BLaER1 treated with 17β-estradiol and CSF1 and Interleukin-3, amounts not matched to agents 10 nM and 100 nM (cell line): ENCODE data around the gene GSDME.

ENCODE experiments used
- H3K27ac ChIP-seq, 11 experiments: shearing (Covaris generic); formaldehyde crosslinking; 2 replicates each; pipeline ENCODE4 v1.8.1; 2022
- H3K27me3 ChIP-seq, 11 experiments: shearing (Covaris generic); formaldehyde crosslinking; 2 replicates each; pipeline ENCODE4 v1.8.1; 2022
- H3K36me3 ChIP-seq, 11 experiments: shearing (Covaris generic); formaldehyde crosslinking; 2 replicates each; pipeline ENCODE4 v1.8.1; 2022
- H3K4me1 ChIP-seq, 10 experiments: shearing (Covaris generic); formaldehyde crosslinking; 2 replicates each; pipeline ENCODE4 v1.8.1; 2022
- H3K4me2 ChIP-seq, 11 experiments: shearing (Covaris generic); formaldehyde crosslinking; 2 replicates each; pipeline ENCODE4 v1.8.1; 2022
- H3K4me3 ChIP-seq, 10 experiments: shearing (Covaris generic); formaldehyde crosslinking; 2 replicates each; pipeline ENCODE4 v1.8.1; 2022
- H3K9ac ChIP-seq, 11 experiments: shearing (Covaris generic); formaldehyde crosslinking; 2 replicates each; pipeline ENCODE4 v1.8.1; 2022
- H3K9me3 ChIP-seq, 11 experiments: shearing (Covaris generic); formaldehyde crosslinking; replicated peaks in 1 of 11; 2 replicates each; pipeline ENCODE4 v1.8.1; 2022
- H4K20me1 ChIP-seq, 11 experiments: shearing (Covaris generic); formaldehyde crosslinking; 2 replicates each; pipeline ENCODE4 v1.8.1; 2022
- Cebpa-rat ChIP-seq, 11 experiments: shearing (Covaris generic); IDR thresholded peaks; 2 replicates each; pipeline ENCODE4 v1.8.1; 2022

GSDME gene

DNA sequence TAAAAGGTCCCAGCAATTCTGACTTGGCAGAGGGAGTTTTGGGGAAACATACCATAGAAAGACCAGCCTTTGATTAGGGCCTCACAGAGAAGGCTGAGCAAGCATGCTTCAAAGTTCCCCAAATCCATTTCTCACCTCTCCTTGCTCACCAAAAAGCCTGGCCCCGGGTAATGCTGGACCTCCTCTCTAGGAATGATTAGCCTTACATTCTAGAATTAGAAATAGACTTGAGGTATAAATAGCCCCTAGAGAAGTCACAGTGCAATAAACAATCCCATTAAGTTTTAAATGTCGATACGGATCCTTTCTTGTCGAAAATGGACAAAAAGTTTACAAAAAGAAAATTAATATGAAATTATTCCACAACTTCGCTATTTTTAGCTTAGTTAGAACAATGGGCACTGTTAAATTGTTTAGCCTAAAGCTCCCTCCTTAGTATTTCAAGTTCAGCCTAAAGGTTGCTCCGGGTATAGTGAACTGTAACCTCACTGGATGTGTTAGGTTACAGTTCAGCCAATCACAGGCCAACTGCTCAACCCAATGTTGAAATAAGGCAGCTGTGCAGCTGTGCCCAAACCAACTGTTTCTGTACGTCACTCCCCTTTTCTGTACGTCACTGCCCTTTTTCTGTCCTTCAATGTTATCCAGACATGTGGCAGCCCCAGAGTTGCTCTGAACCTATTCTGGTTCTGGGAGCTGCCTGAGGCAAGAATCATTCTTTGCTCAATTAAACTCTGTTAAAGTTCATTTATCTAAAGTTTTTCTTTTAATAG is 7.9 kb upstream of the GSDME start:
- Histone ChIP-seq H3K36me3 (no peaks in the 10 kb centered on the region), H3K4me2 (no peak overlapping the region), H4K20me1 (no peaks in the 10 kb centered on the region), H3K9ac (no peak overlapping the region), H3K27me3 (no peaks in the 10 kb centered on the region), H3K4me3 (no peak overlapping the region), H3K9me3 (peaks cover 0 to 6% (median 2%) of the 10 kb centered on the region in 11 experiments; a peak in 6 of 22 replicates), H3K4me1 (peaks cover 16 to 23% (median 22%) of the 10 kb centered on the region in 10 experiments), H3K27ac (no peak overlapping the region)
- TF ChIP-seq Cebpa-rat (IDR thresholded peaks at IDR 0.05), result no peak

GRCh38 chr7:24764011-24764410 is 6.7 kb upstream of the GSDME start:
- Histone ChIP-seq H3K9me3 (0 out of 22 replicates have a peak, but pooled peaks cover 0 to 6% (median 0%) of the 10 kb centered on the region in 11 experiments), H3K9ac (no peak overlapping the region), H3K27me3 (peaks cover 0 to 11% (median 6%) of the 10 kb centered on the region in 11 experiments; a peak in 19 of 22 replicates), H3K36me3 (no peaks in the 10 kb centered on the region), H3K4me1 (peaks cover 9 to 13% (median 12%) of the 10 kb centered on the region in 10 experiments), H3K4me2 (no peak overlapping the region), H3K4me3 (no peak overlapping the region), H4K20me1 (no peaks in the 10 kb centered on the region), H3K27ac (no peak overlapping the region)
- TF ChIP-seq Cebpa-rat (IDR thresholded peaks at IDR 0.05), result no peak

DNA sequence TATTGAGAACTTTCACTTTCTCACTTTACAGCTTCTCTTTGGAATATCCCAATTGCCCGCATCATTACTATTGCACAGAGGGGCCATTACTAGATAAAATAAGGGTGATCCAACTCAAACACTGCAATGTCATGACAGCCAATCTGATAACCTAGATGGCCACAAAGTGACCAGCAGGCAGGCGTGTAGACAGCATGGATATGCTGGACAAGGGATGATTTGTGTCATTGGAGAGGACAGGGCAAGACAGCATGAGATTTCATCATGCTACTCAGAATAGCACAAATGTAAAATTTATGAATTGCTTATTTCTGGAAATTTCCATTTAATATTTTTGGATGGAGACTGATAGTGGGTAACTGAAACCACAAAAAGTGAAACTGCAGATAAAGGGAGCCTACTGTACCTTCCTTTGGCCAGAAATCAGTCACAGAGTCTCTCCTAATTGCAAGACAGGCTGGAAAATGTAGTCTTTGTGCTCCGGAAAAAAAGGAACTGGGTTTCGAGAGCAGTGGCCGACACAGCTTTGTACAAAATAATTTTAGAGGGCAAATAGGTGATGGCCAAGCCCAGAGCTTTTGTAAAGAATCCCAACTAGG is 6.1 kb upstream of the GSDME start:
- Histone ChIP-seq H3K27ac (no peak overlapping the region), H3K9me3 (0 out of 22 replicates have a peak, but pooled peaks cover 0 to 6% (median 0%) of the 10 kb centered on the region in 11 experiments), H3K4me2 (no peak overlapping the region), H3K9ac (no peak overlapping the region), H4K20me1 (no peaks in the 10 kb centered on the region), H3K4me1 (peaks cover 5 to 10% (median 7%) of the 10 kb centered on the region in 10 experiments), H3K27me3 (peaks cover 5 to 17% (median 13%) of the 10 kb centered on the region in 11 experiments), H3K4me3 (no peak overlapping the region), H3K36me3 (no peaks in the 10 kb centered on the region)
- TF ChIP-seq Cebpa-rat (IDR thresholded peaks at IDR 0.05), result no peak

DNA sequence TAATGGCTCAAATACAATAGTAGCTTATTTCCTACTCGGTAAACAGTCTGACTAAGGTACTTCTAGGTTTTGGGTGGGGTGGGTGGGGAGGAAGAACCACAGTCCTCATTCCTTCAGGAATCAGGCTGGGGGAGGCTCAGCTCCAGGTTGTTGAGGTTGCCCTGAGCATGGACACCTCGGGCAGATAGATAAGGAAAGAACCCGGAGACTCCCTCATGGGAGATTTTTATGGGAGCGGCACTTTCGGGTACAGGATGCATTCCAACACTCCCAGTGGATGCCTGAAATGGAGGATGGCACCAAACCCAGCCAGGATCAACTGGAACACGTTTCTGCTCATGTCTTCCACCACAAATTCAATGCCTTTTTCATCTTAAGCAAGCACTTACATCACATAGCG is 5.5 kb upstream of the GSDME start:
- Histone ChIP-seq H3K4me1 (peaks cover 1 to 12% (median 7%) of the 10 kb centered on the region in 10 experiments; a peak in 14 of 20 replicates), H3K27ac (no peak overlapping the region), H3K9ac (no peak overlapping the region), H4K20me1 (peaks cover 0 to 5% (median 0%) of the 10 kb centered on the region in 11 experiments; a peak in 1 of 22 replicates), H3K4me2 (no peak overlapping the region), H3K27me3 (peaks cover 11 to 23% (median 19%) of the 10 kb centered on the region in 11 experiments), H3K36me3 (no peaks in the 10 kb centered on the region), H3K4me3 (no peak overlapping the region), H3K9me3 (0 out of 22 replicates have a peak, but pooled peaks cover 0 to 6% (median 0%) of the 10 kb centered on the region in 11 experiments)
- TF ChIP-seq Cebpa-rat (IDR thresholded peaks at IDR 0.05), result no peak

DNA sequence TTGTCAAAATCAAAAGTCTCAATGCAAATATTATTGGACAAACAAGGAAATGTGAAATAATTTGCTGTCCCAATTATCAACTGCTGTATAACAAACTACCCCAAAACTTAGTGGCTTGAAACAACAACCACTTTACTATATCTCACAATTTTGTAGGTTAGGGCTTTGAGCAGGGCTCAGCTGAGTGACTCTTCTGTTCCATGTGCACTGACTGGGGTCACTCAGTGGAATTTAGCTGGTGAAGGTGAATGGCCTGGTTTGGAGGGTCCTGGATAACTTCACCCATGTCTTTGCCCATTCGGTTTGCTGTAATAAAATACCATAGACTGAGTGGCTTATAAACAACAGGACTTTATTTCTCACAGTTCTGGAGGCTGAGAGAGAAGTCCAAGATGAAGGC is 3.7 kb upstream of the GSDME start:
- H4K20me1 ChIP-seq, result peaks cover 0 to 8% (median 0%) of the 10 kb centered on the region in 11 experiments; a peak in 1 of 22 replicates
- no peak overlapping the region for H3K27ac ChIP-seq
- H3K36me3 ChIP-seq, result no peaks in the 10 kb centered on the region
- 0 out of 22 replicates have a peak, but pooled peaks cover 0 to 6% (median 0%) of the 10 kb centered on the region in 11 experiments for H3K9me3 ChIP-seq
- no peak overlapping the region for H3K4me2 ChIP-seq
- TF ChIP-seq Cebpa-rat (IDR thresholded peaks at IDR 0.05), result no peak
- H3K4me1 ChIP-seq, result peaks cover 12 to 22% (median 17%) of the 10 kb centered on the region in 10 experiments; a peak in 18 of 20 replicates
- H3K27me3 ChIP-seq, result peaks cover 29 to 41% (median 37%) of the 10 kb centered on the region in 11 experiments
- H3K9ac ChIP-seq, result no peak overlapping the region
- no peak overlapping the region for H3K4me3 ChIP-seq

DNA sequence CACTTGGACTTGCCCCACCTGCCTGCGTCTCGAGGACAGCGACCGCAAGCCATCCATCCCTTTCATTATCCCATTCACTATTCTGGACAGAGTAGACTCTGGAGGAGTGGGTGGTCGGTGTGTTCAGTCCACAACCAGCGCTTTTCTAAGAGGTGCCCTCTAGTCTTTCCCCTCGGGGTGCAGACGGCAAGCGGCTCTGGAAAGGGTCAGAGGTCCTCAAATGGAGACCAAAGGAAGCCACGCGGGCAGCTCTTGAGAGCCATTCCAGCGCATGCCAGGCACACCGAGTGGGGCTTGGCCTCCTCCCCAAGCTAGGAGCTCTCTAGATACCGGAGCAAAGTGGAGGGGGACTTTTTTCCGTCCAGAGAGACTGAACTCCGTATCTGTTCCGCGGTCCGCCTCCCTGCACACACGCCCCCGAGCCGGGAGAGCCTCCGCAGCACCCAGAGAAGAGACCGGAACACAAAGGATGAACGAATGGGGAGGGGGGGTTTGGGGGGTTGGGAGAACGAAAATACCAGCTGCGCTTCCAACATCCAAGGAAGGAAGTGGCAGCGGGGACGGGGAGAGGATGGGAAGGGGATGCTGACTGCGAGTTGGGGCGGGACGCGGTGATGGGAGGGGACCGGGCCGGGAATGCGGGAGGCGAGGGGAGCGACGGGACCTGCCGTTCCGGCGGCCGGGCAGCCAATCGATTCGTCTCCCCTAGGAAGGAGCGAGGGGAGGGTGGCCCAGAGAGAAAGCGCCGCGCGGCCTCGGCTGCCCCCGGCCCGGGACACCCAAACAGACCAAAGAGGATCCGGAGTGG is 515 bp downstream of the GSDME start:
- Histone ChIP-seq H3K9ac (peak overlapping the region; percentile 67 to 81 (median 79)), H3K4me3 (peak overlapping the region; percentile 58 to 82 (median 72)), H3K4me1 (peaks cover 13 to 35% (median 30%) of the 10 kb centered on the region in 10 experiments; a peak in 18 of 20 replicates), H3K27ac (peak overlapping the region; percentile 25 to 79 (median 71); a peak in 21 of 22 replicates), H3K4me2 (peak overlapping the region; percentile 72 to 98 (median 92)), H3K9me3 (0 out of 22 replicates have a peak, but pooled peaks cover 0 to 6% (median 0%) of the 10 kb centered on the region in 11 experiments), H4K20me1 (peaks cover 0 to 8% (median 0%) of the 10 kb centered on the region in 11 experiments; a peak in 1 of 22 replicates), H3K36me3 (no peaks in the 10 kb centered on the region), H3K27me3 (peaks cover 29 to 52% (median 44%) of the 10 kb centered on the region in 11 experiments)
- no peak for TF ChIP-seq Cebpa-rat (IDR thresholded peaks at IDR 0.05)

DNA sequence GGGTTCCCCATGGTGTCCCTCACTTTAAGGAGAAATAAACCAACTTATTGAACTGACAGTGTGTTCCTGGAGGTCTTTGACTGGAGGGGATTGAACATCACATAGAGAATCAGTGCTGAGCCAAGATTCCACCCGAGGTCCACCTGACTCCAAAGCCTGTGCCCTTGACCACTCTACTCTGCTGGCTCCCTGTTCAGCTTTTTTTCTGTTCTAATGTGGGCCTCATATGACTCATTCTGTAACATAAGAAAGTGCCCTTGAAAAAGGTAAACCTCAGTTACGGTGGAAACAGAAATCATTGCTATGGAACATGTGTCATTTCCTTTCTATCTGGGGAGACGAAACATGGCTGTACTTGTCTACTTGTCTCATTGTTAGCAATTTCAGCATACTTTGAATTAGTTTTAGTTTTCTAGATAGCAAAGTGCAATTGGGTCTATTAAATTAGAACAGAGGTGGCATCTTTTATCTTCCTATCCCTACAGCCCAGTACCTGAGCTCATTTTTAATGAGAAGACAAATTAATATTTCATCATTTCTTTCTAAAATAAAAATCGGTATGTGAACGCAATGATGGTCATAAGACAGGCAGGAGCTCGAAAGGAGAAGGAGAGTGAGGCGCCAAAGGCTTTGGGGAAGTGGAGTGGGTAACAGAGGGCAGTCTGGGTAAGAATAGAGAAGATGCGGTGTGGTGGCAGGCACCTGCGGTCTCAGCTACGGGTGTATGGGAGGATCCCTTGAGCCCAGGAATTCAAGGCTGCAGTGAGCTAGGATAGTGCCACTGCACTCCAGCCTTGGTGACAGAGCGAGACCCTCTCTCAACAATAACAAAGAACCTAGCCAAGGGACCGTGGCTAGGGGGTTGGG is 1.5 kb downstream of the GSDME start:
- Histone ChIP-seq H3K4me1 (peaks cover 13 to 35% (median 30%) of the 10 kb centered on the region in 10 experiments; a peak in 18 of 20 replicates), H3K4me3 (peak overlapping the region in 4 of 10 experiments; percentile 58 to 82 (median 66); a peak in 3 of 20 replicates), H3K4me2 (peak overlapping the region; percentile 72 to 98 (median 92)), H3K9ac (peak overlapping the region in 1 of 11 experiments; percentile 77; a peak in 1 of 22 replicates), H3K9me3 (0 out of 22 replicates have a peak, but pooled peaks cover 0 to 1% (median 0%) of the 10 kb centered on the region in 11 experiments), H4K20me1 (peaks cover 0 to 8% (median 0%) of the 10 kb centered on the region in 11 experiments; a peak in 1 of 22 replicates), H3K36me3 (no peaks in the 10 kb centered on the region), H3K27me3 (peaks cover 29 to 52% (median 44%) of the 10 kb centered on the region in 11 experiments), H3K27ac (peak overlapping the region in 4 of 11 experiments; percentile 58 to 77 (median 68); a peak in 4 of 22 replicates)
- TF ChIP-seq Cebpa-rat (IDR thresholded peaks at IDR 0.05), result no peak
